Glutamatergic neuron (in vitro differentiated cells): ENCODE results near the gene CCHCR1. TPM values are rescaled to one million over a fixed set of nuclear protein-coding genes. Genes with fewer than 3 reads are reported as not detected.
"Not testable (repeated sequence)": the region's sequence is repeated elsewhere in the genome, so short reads cannot be mapped to it uniquely, and the experiment has no call there.

ENCODE experiments used
- DNase-seq: peaks from one replicate; pipeline ENCODE4 v3.0.0; 2022
- H3K27ac Mint-ChIP-seq: one replicate; pipeline ENCODE4 v1.8.0; 2020; ENCODE audit warnings: mild to moderate bottlenecking, mixed read lengths, inconsistent platforms; ENCODE audit not compliant: unreplicated experiment
- H3K27me3 Mint-ChIP-seq: one replicate; pipeline ENCODE4 v1.8.0; 2020; ENCODE audit warnings: mild to moderate bottlenecking, moderate library complexity, mixed read lengths, inconsistent platforms; ENCODE audit not compliant: unreplicated experiment
- H3K36me3 Mint-ChIP-seq: one replicate; pipeline ENCODE4 v1.8.0; 2020; ENCODE audit warnings: mild to moderate bottlenecking, mixed read lengths, inconsistent platforms; ENCODE audit not compliant: unreplicated experiment
- H3K4me1 Mint-ChIP-seq: one replicate; pipeline ENCODE4 v1.8.0; 2020; ENCODE audit warnings: mild to moderate bottlenecking, low read depth, mixed read lengths, inconsistent platforms; ENCODE audit not compliant: unreplicated experiment
- H3K4me3 Mint-ChIP-seq: one replicate; pipeline ENCODE4 v1.8.0; 2020; ENCODE audit warnings: mild to moderate bottlenecking, mixed read lengths, inconsistent platforms; ENCODE audit not compliant: unreplicated experiment
- H3K9me3 Mint-ChIP-seq: one replicate; pipeline ENCODE4 v1.8.0; 2020; ENCODE audit warnings: mild to moderate bottlenecking, moderate library complexity, mixed read lengths, inconsistent platforms; ENCODE audit not compliant: unreplicated experiment
- CTCF ChIP-seq: fragments of 200-600 bp; sonication (generic); IDR thresholded peaks from one replicate; pipeline ENCODE4 v1.5.0; 2021; ENCODE audit not compliant: partially characterized antibody, unreplicated experiment
- total RNA-seq: library from RNA; stranded (reverse); fragmentation: NEBNext Ultra II Directional; extraction: Animal tissue kit (Norgen Biotek cat#: 25700); gene quantifications from one replicate; pipeline ENCODE4 v1.2.1, GENCODE V29; 2021; ENCODE audit not compliant: unreplicated experiment

Gene CCHCR1
- total RNA-seq, 1 donor from 2014 or later = 28.7 TPM

- peaks cover 23% of the 10 kb centered on the region for H3K4me1 Mint-ChIP-seq
- no peak overlapping the region for H3K4me3 Mint-ChIP-seq
- peaks cover 10% of the 10 kb centered on the region for H3K9me3 Mint-ChIP-seq
- DNase-seq = no peak
- peaks cover 4% of the 10 kb centered on the region for H3K36me3 Mint-ChIP-seq
- no peak overlapping the region for H3K27ac Mint-ChIP-seq
- H3K27me3 Mint-ChIP-seq = peaks cover 11% of the 10 kb centered on the region
- no peak for TF ChIP-seq CTCF
Observed at GRCh38 chr6:31169123-31169857, 11.7 kb upstream of the CCHCR1 start.

GRCh38 chr6:31168606-31169005, 11.0 kb upstream of the CCHCR1 start:
- DNase-seq = no peak
- Mint-ChIP-seq H3K36me3 (peaks cover 4% of the 10 kb centered on the region), H3K27ac (no peak overlapping the region), H3K27me3 (peaks cover 11% of the 10 kb centered on the region), H3K4me1 (peaks cover 23% of the 10 kb centered on the region), H3K9me3 (peaks cover 10% of the 10 kb centered on the region), H3K4me3 (peak overlapping the region; percentile 40)
- no peak for TF ChIP-seq CTCF

GRCh38 chr6:31165986-31166385, 8.4 kb upstream of the CCHCR1 start:
- Mint-ChIP-seq H3K27ac (no peak overlapping the region), H3K9me3 (peaks cover 5% of the 10 kb centered on the region), H3K36me3 (peaks cover 4% of the 10 kb centered on the region), H3K27me3 (peaks cover 3% of the 10 kb centered on the region), H3K4me3 (peak overlapping the region; percentile 24), H3K4me1 (peaks cover 13% of the 10 kb centered on the region)
- no peak for TF ChIP-seq CTCF
- DNase-seq = no peak

GRCh38 chr6:31165064-31165832, 7.6 kb upstream of the CCHCR1 start:
- H3K36me3 Mint-ChIP-seq, H3K9me3 Mint-ChIP-seq, H3K27me3 Mint-ChIP-seq, DNase-seq: not testable (repeated sequence)
- H3K4me1 Mint-ChIP-seq = peaks cover 13% of the 10 kb centered on the region
- peak overlapping the region; percentile 13 for H3K27ac Mint-ChIP-seq
- H3K4me3 Mint-ChIP-seq = peak overlapping the region; percentile 54

- H3K27me3 Mint-ChIP-seq, H3K36me3 Mint-ChIP-seq, DNase-seq, H3K9me3 Mint-ChIP-seq: not testable (repeated sequence)
- H3K4me1 Mint-ChIP-seq = peaks cover 13% of the 10 kb centered on the region
- peak overlapping the region; percentile 15 for H3K4me3 Mint-ChIP-seq
- H3K27ac Mint-ChIP-seq = peak overlapping the region; percentile 44
Observed at GRCh38 chr6:31164475-31165063, 7.0 kb upstream of the CCHCR1 start.

GRCh38 chr6:31163922-31164321, 6.3 kb upstream of the CCHCR1 start:
- no peak for DNase-seq
- H3K4me3 Mint-ChIP-seq = no peak overlapping the region
- peaks cover 4% of the 10 kb centered on the region for H3K9me3 Mint-ChIP-seq
- H3K36me3 Mint-ChIP-seq = no peaks in the 10 kb centered on the region
- H3K4me1 Mint-ChIP-seq = peaks cover 14% of the 10 kb centered on the region
- no peak for TF ChIP-seq CTCF
- H3K27me3 Mint-ChIP-seq = no peaks in the 10 kb centered on the region
- no peak overlapping the region for H3K27ac Mint-ChIP-seq
